ENCODE data around the gene UQCRC1.

UQCRC1 gene

GRCh38 chr3:48609088-48610005, at the start of gene UQCRC1:
TSS of gene UQCRC1 (minus strand) at chr3:48609646. CDS start at chr3:48609620, 26 bp downstream.
- DNase-seq: peak; percentile 30 to 93 (median 85)

GRCh38 chr3:48656841-48657281, 47.4 kb upstream of the UQCRC1 start:
- no peak for DNase-seq

- peak in 37 of 58 donors; percentile 5 to 59 (median 31) for DNase-seq
These were observed 46.8 kb upstream of the UQCRC1 start for GRCh38 chr3:48656061-48656840.

- no peak for DNase-seq
These were observed 46.2 kb upstream of the UQCRC1 start for GRCh38 chr3:48655606-48656005.

GRCh38 chr3:48655063-48655462, 45.6 kb upstream of the UQCRC1 start:
- no peak for DNase-seq

GRCh38 chr3:48652923-48653715, 43.7 kb upstream of the UQCRC1 start:
- no peak for DNase-seq

GRCh38 chr3:48651771-48652170, 42.3 kb upstream of the UQCRC1 start:
- DNase-seq: no peak

- no peak for DNase-seq
These were observed 41.3 kb upstream of the UQCRC1 start for GRCh38 chr3:48650723-48651122.

- DNase-seq: no peak
These were observed 38.9 kb upstream of the UQCRC1 start for GRCh38 chr3:48648188-48648850.

- DNase-seq: no peak
These were observed 38.3 kb upstream of the UQCRC1 start for GRCh38 chr3:48647714-48648113.

- peak in 10 of 58 donors; percentile 1 to 28 (median 16) for DNase-seq
These were observed 35.7 kb upstream of the UQCRC1 start for GRCh38 chr3:48644898-48645760.

GRCh38 chr3:48642605-48643004, 33.2 kb upstream of the UQCRC1 start:
- DNase-seq: no peak

GRCh38 chr3:48641396-48641795, 31.9 kb upstream of the UQCRC1 start:
- no peak for DNase-seq

- no peak for DNase-seq
These were observed 30.6 kb upstream of the UQCRC1 start for GRCh38 chr3:48639944-48640606.

- no peak for DNase-seq
These were observed 27.9 kb upstream of the UQCRC1 start for GRCh38 chr3:48637305-48637704.

GRCh38 chr3:48636149-48636655, 26.8 kb upstream of the UQCRC1 start:
- no peak for DNase-seq

- DNase-seq: peak; percentile 76 to 98 (median 95)
These were observed 26.0 kb upstream of the UQCRC1 start, which contains the start of gene SLC26A6 for GRCh38 chr3:48635222-48636021. TSS of gene SLC26A6 (minus strand) at chr3:48635461. CDS start at chr3:48635393, 68 bp downstream.
